ENCODE data around the gene RERE. TPM values are rescaled to one million over a fixed set of nuclear protein-coding genes. Genes with fewer than 3 reads are reported as not detected.
A peak's percentile ranks its signal among the peaks of the same experiment; 100 is the strongest.
"Not testable (repeated sequence)": the region's sequence is repeated elsewhere in the genome, so short reads cannot be mapped to it uniquely, and the experiment has no call there.

The RERE gene
- total and polyA plus RNA-seq, 12 donors, result 33.4 to 146 (median 72.7) TPM

GRCh38 chr1:8382051-8382505 lies 435.4 kb downstream of the RERE start:
- WGBS, 4 donors, result 84 to 97% (median 86%) methylated on average over 8 to 9 of the region's 9 CpGs
- peaks cover 0 to 11% of the 10 kb centered on the region in 2 donors for H3K36me3 ChIP-seq (replicated peaks in 1 of 2)
- peaks cover 46 to 93% of the 10 kb centered on the region in 2 donors for H3K4me1 ChIP-seq (replicated peaks in 1 of 2)
- TF ChIP-seq POLR2A (IDR thresholded peaks at IDR 0.05), result no peak
- TF ChIP-seq CTCF (IDR thresholded peaks at IDR 0.05), result no peak
- H3K27me3 ChIP-seq, result no peaks in the 10 kb centered on the region
- DNase-seq, result no peak
- H3K4me3 ChIP-seq, result no peak overlapping the region
- intact Hi-C loops (cut with DNase I), result no loop called here
- no peaks in the 10 kb centered on the region for H3K9me3 ChIP-seq (replicated peaks in 1 of 3)
- H3K27ac ChIP-seq, result peak overlapping the region in 2 of 5 donors; percentile 42 to 48

- Histone ChIP-seq H3K27ac (peak overlapping the region in 2 of 5 donors; percentile 42 to 48), H3K36me3 (replicated peaks in 1 of 2) (peaks cover 0 to 11% of the 10 kb centered on the region in 2 donors), H3K4me1 (replicated peaks in 1 of 2) (peaks cover 42 to 93% of the 10 kb centered on the region in 2 donors), H3K9me3 (replicated peaks in 1 of 3) (no peaks in the 10 kb centered on the region), H3K27me3 (no peaks in the 10 kb centered on the region), H3K4me3 (no peak overlapping the region)
- no peak for DNase-seq
- intact Hi-C loops (cut with DNase I), result no loop called here
- TF ChIP-seq POLR2A (IDR thresholded peaks at IDR 0.05) (no peak), CTCF (IDR thresholded peaks at IDR 0.05) (no peak)
- WGBS, 4 donors, result 72 to 82% (median 76%) methylated on average over 8 of the region's 8 CpGs
These were observed 435.8 kb downstream of the RERE start for GRCh38 chr1:8381618-8382017.

- H3K4me1 ChIP-seq (replicated peaks in 1 of 2), result peaks cover 36 to 90% of the 10 kb centered on the region in 2 donors
- 79 to 88% (median 84%) methylated on average over 6 of the region's 6 CpGs for WGBS, 4 donors
These were observed 437.1 kb downstream of the RERE start for GRCh38 chr1:8380310-8380709.

GRCh38 chr1:8379513-8380186 lies 437.8 kb downstream of the RERE start:
- Histone ChIP-seq H3K27ac (peak overlapping the region in 3 of 5 donors; percentile 48 to 75 (median 49)), H3K27me3 (no peaks in the 10 kb centered on the region), H3K4me3 (no peak overlapping the region), H3K4me1 (replicated peaks in 1 of 2) (peaks cover 29 to 89% of the 10 kb centered on the region in 2 donors), H3K9me3 (replicated peaks in 1 of 3) (no peaks in the 10 kb centered on the region), H3K36me3 (replicated peaks in 1 of 2) (peaks cover 0 to 11% of the 10 kb centered on the region in 2 donors)
- no peak for TF ChIP-seq CTCF (IDR thresholded peaks at IDR 0.05)
- no peak for TF ChIP-seq POLR2A (IDR thresholded peaks at IDR 0.05)
- peak in 2 of 7 donors; percentile 6 to 24 for DNase-seq
- intact Hi-C loops (cut with DNase I), result no loop called here
- WGBS, 4 donors, result 77 to 85% (median 81%) methylated on average over 9 to 14 of the region's 14 CpGs

More at GRCh38 chr1:8380310-8380709, 437.1 kb downstream of the RERE start:
- intact Hi-C loops (cut with DNase I); H3K4me3 ChIP-seq; H3K9me3 ChIP-seq (replicated peaks in 1 of 3); H3K27me3 ChIP-seq: not testable (repeated sequence)
- Histone ChIP-seq H3K27ac (peak overlapping the region in 2 of 5 donors; percentile 21 to 48), H3K36me3 (replicated peaks in 1 of 2) (peaks cover 0 to 11% of the 10 kb centered on the region in 2 donors)
- DNase-seq, result peak in 1 of 7 donors; percentile 9

Measured in adrenal gland (tissue), 12 donors.